GM18519 (cell line): Measurements from ENCODE around the gene DTD1.

Experiments
- ATAC-seq: cut with Tn5 transposase; IDR thresholded peaks from one replicate; pipeline ENCODE4 v1.9.1; 2021; ENCODE audit warnings: mild to moderate bottlenecking, moderate library complexity; ENCODE audit not compliant: unreplicated experiment, low FRiP score

The DTD1 gene

DNA sequence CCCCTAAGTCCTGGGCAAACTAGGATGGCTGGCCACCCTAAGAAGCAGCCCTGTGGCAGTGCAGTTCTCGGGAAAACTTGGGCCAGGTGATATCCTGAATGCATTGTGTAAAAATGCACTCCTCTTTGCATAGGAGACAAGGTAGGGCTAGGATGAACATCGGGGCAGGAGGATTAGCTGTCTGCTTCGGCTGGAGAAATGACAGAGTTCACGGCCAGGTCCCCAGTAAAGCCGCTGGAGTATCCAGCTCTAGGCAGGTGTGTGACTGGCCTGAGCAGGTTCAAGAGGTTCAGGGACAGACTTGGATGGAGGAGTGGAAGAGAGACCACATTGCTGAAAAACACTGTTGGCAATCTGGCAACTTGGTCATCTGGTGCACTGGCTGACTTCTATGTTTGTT, 26.4 kb downstream of the DTD1 start:
- ATAC-seq = no peak

DNA sequence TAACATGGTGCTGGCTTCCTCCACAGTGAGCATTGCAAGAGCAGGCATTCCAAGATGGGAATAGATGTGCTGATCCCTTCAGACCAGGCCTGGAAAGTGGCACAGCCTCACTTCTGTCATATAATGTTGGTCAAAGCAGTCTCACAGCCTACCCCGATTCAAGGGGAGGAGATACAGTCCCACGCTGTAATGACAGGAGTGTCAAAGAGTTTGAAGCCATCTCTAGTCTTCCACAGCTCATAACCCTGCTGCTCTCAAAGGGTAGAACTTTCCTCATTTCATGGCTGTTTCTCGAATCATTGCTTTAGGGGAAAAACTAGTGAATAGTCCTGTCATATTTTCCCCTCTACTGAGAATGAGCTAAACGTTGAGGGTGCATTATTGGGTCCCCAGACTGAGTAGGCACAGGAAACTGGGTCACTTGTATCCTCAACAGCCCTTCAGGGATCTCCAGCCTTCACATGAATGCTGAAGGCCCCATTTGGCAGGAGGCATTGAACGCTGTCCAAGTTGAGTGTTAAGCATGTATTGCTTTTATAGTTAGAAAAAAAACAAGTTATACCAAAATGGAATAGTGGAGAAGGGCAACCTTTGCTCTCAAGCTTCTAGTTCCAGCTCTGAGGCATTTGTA, 27.3 kb downstream of the DTD1 start:
- no peak for ATAC-seq

GRCh38 chr20:18621004-18621403, 33.1 kb downstream of the DTD1 start:
- no peak for ATAC-seq

GRCh38 chr20:18623156-18623910, 35.5 kb downstream of the DTD1 start:
- ATAC-seq = no peak

DNA sequence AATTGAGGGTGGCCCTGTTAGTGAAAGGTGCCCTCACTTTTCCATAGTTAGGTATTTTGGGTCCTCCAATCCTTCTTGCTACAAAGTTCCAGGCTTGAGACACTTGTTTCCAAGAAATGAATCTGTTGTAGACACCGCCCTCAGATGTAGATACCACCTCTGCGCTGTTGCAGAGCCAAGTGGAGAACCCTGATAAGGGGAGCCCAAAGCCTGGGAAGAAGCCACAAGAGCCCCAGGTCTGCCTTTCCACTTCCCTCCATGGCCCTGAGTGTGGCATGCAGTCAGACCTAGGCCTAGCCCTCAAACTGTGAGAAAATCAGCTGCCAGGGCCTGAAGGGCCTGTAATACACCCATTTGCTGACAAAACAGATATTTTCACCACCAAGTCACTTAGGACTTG, 37.1 kb downstream of the DTD1 start:
- ATAC-seq = no peak

DNA sequence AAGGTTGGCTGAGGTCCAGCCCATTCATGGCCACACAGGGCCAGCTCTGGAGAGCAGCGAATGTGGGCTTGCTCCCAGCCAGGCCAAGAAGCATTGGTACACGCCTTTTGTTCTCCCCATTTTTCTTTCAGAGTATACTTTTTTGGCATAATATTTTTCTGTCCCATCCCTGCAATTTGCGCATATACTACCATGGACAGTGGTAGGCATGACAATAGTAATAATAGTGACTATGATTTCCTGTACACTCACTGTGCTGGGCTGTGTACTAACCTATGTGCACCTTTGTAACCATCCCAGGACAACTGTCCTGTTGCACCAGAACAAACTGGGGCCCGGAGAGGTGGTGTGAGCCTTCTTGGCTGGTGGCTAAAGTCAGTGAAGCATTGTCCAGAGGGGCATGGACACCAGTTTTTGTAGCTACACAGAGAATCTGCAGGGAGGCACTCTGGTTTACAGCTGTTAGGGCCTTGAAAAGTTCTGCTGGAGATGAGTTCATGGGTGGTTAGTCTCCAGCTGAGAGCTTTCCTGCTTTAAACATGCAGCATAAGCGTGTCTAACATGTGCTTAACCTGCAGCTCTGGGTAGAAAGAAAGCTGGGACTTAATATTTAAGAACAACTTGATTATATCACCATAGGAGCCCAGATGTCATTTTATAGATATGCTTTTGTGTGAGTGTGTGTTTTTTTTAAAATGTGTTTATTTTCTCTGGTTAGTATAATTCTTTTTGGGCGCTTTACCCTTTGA, 38.2 kb downstream of the DTD1 start:
- no peak for ATAC-seq

GRCh38 chr20:18628330-18628920, 40.6 kb downstream of the DTD1 start:
- ATAC-seq = no peak

GRCh38 chr20:18632196-18632789, 44.4 kb downstream of the DTD1 start:
- peak; percentile 80 for ATAC-seq

GRCh38 chr20:18633411-18633810, 45.6 kb downstream of the DTD1 start:
- no peak for ATAC-seq

DNA sequence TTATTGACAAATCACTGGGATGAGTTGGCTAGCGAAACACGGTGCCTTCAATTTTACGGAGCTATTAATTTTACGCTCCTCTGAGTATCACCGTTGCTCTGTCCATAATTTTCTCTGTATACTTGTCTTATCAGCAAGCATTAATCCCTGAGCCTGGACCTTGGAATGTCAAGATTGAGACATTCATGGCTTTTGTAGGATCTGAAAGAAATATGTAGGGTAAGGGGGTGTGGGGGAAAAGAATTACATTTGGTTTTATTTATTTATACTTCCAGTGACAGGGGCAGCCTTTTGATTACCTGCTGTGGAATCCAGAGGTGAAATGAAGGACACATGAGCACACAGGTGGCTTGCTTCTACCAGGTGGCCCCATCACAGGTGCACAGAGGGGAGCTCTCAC, 46.6 kb downstream of the DTD1 start:
- no peak for ATAC-seq

DNA sequence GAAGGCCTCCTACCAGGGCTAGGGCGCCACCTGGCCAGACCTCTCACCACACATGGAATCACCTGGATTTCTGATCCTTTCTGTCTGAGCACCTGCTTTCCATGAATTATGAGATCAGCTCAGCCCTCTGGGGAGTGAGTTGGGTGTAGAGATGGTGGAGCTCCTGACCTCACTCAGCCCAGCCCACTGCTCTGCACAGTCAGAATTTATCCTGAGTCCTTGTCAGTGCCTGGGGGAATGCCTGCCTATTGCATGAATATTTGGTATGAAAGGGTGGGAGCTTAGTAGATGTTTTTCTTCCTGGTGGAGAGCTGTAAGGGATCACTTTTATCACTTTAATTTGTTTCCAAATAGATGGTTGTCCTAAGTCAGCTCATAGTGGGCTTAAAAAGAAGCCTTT, 47.5 kb downstream of the DTD1 start:
- no peak for ATAC-seq

GRCh38 chr20:18637224-18637623, 49.4 kb downstream of the DTD1 start:
- ATAC-seq = no peak

GRCh38 chr20:18638768-18639167, 50.9 kb downstream of the DTD1 start:
- ATAC-seq = no peak

DNA sequence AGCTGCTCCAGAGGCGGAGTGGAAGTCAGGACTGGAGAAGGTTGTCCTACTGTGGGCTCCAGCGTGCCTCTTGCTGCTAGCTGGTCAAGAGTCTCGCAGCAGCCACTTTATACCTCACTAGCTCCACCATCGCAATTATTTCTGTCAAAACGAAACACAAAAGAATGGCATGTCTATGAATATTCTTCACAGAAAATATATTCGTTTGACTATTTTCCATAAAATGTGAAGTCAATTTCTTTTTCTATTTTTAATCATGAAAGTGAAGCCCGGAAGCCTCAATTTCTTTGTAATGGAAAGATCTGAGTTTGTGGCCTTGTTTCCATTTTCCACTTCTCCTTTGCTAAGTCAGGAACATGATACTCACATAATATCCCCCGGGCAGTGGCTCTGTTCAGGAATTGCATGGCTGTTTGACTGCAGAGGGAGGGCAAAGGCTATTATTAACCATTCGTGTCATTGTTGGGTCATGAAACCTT, 51.7 kb downstream of the DTD1 start:
- no peak for ATAC-seq

DNA sequence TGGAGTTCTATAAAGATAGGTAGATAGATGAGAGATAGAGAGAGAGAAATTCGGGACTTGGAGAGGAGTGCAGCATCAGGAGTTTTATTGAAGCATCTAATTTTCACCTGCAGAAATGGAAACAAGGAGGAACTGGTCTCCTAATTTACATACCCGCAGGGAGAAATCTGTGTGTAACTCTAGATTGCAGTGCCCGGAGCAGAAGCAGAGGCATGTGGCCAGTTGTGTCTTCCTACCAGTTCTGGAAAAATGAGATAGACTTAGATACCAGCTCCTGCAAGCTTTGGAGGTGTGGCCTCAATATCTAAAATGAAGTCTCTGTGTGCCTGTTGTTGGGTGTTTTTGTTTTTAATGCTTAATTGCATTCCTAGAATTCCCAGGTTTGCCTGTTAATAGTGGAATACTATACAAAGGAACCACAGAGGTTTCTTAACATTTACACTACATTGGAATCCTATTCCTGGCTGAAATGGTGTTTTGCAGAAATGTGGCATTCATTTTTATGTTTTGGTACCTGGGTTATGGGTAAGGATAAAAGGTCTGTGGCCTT, 57.4 kb downstream of the DTD1 start:
- no peak for ATAC-seq

GRCh38 chr20:18645851-18646250, 58.0 kb downstream of the DTD1 start:
- ATAC-seq = no peak

GRCh38 chr20:18647777-18648176, 59.9 kb downstream of the DTD1 start:
- ATAC-seq = no peak

DNA sequence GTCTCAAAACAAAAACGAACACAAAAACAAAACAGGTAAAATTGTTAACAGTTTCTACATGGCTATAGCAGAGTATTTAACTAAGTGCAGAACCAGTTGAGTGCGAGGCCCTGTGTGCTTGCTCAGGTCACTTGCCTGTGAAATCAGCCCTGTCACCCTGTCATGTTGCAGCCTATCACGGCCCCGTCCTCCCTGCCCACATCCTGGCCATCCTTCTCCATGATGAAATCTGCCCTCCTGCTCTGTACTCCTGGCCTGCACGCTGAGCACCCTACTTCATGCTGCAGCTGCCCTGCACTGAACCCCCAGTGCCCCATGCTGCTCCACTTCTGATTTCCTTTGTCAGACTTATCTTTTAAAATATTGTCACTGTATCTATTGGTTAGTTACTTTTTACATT, 62.4 kb downstream of the DTD1 start:
- no peak for ATAC-seq

- ATAC-seq = no peak
Measured at GRCh38 chr20:18653736-18654447, 66.0 kb downstream of the DTD1 start.

- ATAC-seq = no peak
Measured at GRCh38 chr20:18654448-18654773, 66.6 kb downstream of the DTD1 start.
